GM20000 (cell line): ENCODE results near the gene HIPK2.

ENCODE experiments used
- DNase-seq: peaks from one replicate; pipeline ENCODE4 v3.0.0; 2012; ENCODE audit warnings: low spot score
- CTCF ChIP-seq: IDR thresholded peaks from 2 replicates; pipeline ENCODE4 v1.5.1; 2012; ENCODE audit warnings: mild to moderate bottlenecking, control low read depth; ENCODE audit errors: extremely low read depth, missing control alignments

The HIPK2 gene

DNA sequence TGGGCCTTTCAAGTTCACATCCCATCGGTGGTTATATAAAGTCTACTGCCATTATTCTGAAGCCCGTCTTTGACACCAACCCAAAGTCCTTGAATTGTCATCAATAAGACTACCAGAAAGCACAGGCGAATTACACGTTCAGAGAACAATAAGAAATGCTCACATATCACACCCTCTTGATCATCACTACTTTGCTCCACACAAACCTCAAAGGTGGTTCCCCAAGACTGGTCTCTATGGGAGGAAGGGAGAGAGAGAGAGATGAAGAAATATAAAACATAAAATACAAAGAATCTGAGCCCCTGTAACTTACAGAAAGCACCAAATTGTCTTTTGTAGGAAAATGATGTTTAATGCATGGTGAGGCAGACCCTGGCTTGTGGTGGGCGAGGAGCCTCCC, 4.4 kb downstream of the HIPK2 start:
- DNase-seq = peak; percentile 49
- TF ChIP-seq CTCF = no peak

DNA sequence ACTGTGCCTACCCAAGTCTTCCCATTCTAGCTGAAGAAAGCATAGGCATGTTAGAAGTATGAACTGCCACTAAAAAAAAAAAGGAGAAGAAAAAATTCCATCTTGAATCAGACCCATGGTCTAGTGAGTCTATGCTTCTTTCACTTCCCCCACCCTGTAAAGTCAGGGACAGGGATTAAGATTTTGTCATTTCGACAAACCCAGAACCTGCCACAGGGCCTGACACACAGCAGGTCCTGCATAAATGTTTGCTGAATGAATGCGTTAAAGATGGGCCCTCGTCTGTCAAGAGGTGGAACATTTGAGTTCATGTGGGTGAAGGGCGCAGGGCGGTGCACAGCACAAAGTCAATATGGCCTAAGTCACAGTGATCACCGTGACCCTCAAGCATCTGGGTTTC, 4.9 kb downstream of the HIPK2 start:
- no peak for TF ChIP-seq CTCF
- no peak for DNase-seq

GRCh38 chr7:139772115-139772514, 5.7 kb downstream of the HIPK2 start:
- TF ChIP-seq CTCF = no peak
- no peak for DNase-seq

- DNase-seq = no peak
Measured at GRCh38 chr7:139771001-139771956, 6.5 kb downstream of the HIPK2 start.

GRCh38 chr7:139769761-139770160, 8.0 kb downstream of the HIPK2 start:
- no peak for TF ChIP-seq CTCF
- DNase-seq = no peak

More at GRCh38 chr7:139771001-139771956, 6.5 kb downstream of the HIPK2 start:
- TF ChIP-seq CTCF = no peak

DNA sequence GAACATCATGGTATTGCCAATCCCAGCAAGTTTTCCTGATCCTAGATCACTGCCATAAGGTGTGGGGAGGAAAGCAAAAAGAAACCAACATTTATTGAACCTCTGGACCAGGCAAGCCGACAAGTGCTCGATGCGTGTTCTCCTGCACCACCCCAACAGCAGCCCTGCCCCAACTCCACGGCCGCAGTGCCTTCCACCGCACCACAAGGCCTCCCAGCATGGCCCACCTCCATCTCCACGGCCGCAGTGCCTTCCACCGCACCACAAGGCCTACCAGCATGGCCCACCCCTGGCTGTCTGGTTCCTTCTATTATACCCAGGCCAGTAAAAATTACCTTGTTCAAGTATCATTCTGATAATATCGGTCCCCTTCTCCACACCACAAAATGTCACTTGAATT, 8.7 kb downstream of the HIPK2 start:
- no peak for TF ChIP-seq CTCF
- DNase-seq = no peak

DNA sequence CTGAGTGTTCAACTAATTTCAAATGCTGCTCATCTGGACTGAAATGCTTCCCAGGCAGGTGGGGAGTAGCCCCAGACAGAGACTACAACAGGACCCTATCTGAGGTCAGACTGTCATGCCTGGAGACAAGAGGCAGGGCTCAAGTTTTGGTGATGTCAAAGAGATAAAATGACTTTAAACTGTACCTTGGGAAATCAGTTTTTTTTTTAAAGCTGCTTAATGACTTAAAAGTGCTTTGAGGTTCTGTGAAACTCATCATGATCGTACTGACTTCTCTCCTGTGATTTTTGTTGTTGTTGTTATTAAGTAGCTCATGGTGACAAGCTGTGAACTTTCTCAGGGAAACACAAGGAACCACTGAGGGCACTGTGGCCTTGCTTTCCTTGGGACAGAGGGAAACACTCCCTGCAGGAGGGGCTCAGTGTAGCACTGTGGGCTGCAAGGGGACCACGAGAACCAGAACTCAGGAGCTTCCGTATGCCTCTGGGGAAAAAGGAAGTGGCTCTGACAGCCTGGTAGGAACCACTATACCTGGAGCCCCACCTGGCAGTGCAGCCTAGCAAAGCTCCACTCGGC, 9.5 kb downstream of the HIPK2 start:
- TF ChIP-seq CTCF = no peak
- no peak for DNase-seq
